ENCODE data around the gene GASK1B. TPM values are rescaled to one million over a fixed set of nuclear protein-coding genes. Genes with fewer than 3 reads are reported as not detected.

The GASK1B gene
- total RNA-seq, 1 donor from 2014 or later, result 61.9 TPM

- TF ChIP-seq, protein P1, sequence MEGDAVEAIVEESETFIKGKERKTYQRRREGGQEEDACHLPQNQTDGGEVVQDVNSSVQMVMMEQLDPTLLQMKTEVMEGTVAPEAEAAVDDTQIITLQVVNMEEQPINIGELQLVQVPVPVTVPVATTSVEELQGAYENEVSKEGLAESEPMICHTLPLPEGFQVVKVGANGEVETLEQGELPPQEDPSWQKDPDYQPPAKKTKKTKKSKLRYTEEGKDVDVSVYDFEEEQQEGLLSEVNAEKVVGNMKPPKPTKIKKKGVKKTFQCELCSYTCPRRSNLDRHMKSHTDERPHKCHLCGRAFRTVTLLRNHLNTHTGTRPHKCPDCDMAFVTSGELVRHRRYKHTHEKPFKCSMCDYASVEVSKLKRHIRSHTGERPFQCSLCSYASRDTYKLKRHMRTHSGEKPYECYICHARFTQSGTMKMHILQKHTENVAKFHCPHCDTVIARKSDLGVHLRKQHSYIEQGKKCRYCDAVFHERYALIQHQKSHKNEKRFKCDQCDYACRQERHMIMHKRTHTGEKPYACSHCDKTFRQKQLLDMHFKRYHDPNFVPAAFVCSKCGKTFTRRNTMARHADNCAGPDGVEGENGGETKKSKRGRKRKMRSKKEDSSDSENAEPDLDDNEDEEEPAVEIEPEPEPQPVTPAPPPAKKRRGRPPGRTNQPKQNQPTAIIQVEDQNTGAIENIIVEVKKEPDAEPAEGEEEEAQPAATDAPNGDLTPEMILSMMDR (IDR thresholded peaks at IDR 0.05; ENCODE audit: borderline replicate concordance), result peak; percentile 85
- Histone ChIP-seq H3K27me3 (ENCODE audit: low read depth) (no peaks in the 10 kb centered on the region), H3K4me1 (peaks cover 95% of the 10 kb centered on the region), H3K36me3 (no peaks in the 10 kb centered on the region), H3K9me3 (replicated peaks) (no peaks in the 10 kb centered on the region), H3K4me3 (peak overlapping the region; percentile 82), H3K27ac (replicated peaks) (peak overlapping the region; percentile 93)
- intact Hi-C loops (cut with micrococcal nuclease), result loop anchor here (5.0 kb wide), 1 partner anchor 179 kb away; no protein-coding TSS in a partner anchor
- peak; percentile 85 for DNase-seq
Measured at GRCh38 chr4:158170691-158171561, 1.9 kb downstream of the GASK1B start.

- TF ChIP-seq, protein P1 (IDR thresholded peaks at IDR 0.05; ENCODE audit: borderline replicate concordance), result no peak
- Histone ChIP-seq H3K27ac (replicated peaks) (peak overlapping the region; percentile 93), H3K27me3 (ENCODE audit: low read depth) (no peaks in the 10 kb centered on the region), H3K4me3 (peak overlapping the region; percentile 82), H3K36me3 (no peaks in the 10 kb centered on the region), H3K4me1 (peaks cover 95% of the 10 kb centered on the region), H3K9me3 (replicated peaks) (no peaks in the 10 kb centered on the region)
- intact Hi-C loops (cut with micrococcal nuclease), result loop anchor here (5.0 kb wide), 1 partner anchor 178 kb away; no protein-coding TSS in a partner anchor
- DNase-seq, result no peak
Measured at GRCh38 chr4:158169931-158170690, 2.7 kb downstream of the GASK1B start.

- DNase-seq, result no peak
- Histone ChIP-seq H3K27ac (replicated peaks) (peak overlapping the region; percentile 93), H3K36me3 (no peaks in the 10 kb centered on the region), H3K9me3 (replicated peaks) (no peaks in the 10 kb centered on the region), H3K4me3 (peak overlapping the region; percentile 82), H3K4me1 (peaks cover 94% of the 10 kb centered on the region), H3K27me3 (ENCODE audit: low read depth) (no peaks in the 10 kb centered on the region)
- intact Hi-C loops (cut with micrococcal nuclease), result no loop called here
- TF ChIP-seq, protein P1 (IDR thresholded peaks at IDR 0.05; ENCODE audit: borderline replicate concordance), result no peak
Measured at GRCh38 chr4:158169506-158169905, 3.3 kb downstream of the GASK1B start.

- no peaks in the 10 kb centered on the region for H3K27me3 ChIP-seq (ENCODE audit: low read depth)
- H3K4me3 ChIP-seq, result peak overlapping the region; percentile 82
- H3K9me3 ChIP-seq (replicated peaks), result no peaks in the 10 kb centered on the region
- peak overlapping the region; percentile 93 for H3K27ac ChIP-seq (replicated peaks)
- TF ChIP-seq, protein P1 (IDR thresholded peaks at IDR 0.05; ENCODE audit: borderline replicate concordance), result no peak
- intact Hi-C loops (cut with micrococcal nuclease), result no loop called here
- no peak for DNase-seq
- H3K4me1 ChIP-seq, result peaks cover 94% of the 10 kb centered on the region
- H3K36me3 ChIP-seq, result no peaks in the 10 kb centered on the region
Measured at GRCh38 chr4:158168606-158169005, 4.2 kb downstream of the GASK1B start.

- intact Hi-C loops (cut with micrococcal nuclease), result no loop called here
- peaks cover 96% of the 10 kb centered on the region for H3K4me1 ChIP-seq
- TF ChIP-seq, protein P1 (IDR thresholded peaks at IDR 0.05; ENCODE audit: borderline replicate concordance), result peak; percentile 17
Measured at GRCh38 chr4:158166701-158167100, 6.1 kb downstream of the GASK1B start.

More at GRCh38 chr4:158166701-158167100, 6.1 kb downstream of the GASK1B start:
- H3K4me3 ChIP-seq, result peak overlapping the region; percentile 82
- no peak for DNase-seq
- H3K27ac ChIP-seq (replicated peaks), result peak overlapping the region; percentile 93
- no peaks in the 10 kb centered on the region for H3K36me3 ChIP-seq
- no peaks in the 10 kb centered on the region for H3K27me3 ChIP-seq (ENCODE audit: low read depth)
- H3K9me3 ChIP-seq (replicated peaks), result no peaks in the 10 kb centered on the region
